ENCODE data around the gene ACY1.

The ACY1 gene

GRCh38 chr3:51982838-51983577 is at the start of gene ACY1:
TSS of gene ACY1 (plus strand) at chr3:51983535. CDS start at chr3:51984065, 530 bp downstream.
- peak; percentile 41 for DNase-seq

- no peak for DNase-seq
These were observed 49.0 kb upstream of the ACY1 start for GRCh38 chr3:51934139-51934850.

DNA sequence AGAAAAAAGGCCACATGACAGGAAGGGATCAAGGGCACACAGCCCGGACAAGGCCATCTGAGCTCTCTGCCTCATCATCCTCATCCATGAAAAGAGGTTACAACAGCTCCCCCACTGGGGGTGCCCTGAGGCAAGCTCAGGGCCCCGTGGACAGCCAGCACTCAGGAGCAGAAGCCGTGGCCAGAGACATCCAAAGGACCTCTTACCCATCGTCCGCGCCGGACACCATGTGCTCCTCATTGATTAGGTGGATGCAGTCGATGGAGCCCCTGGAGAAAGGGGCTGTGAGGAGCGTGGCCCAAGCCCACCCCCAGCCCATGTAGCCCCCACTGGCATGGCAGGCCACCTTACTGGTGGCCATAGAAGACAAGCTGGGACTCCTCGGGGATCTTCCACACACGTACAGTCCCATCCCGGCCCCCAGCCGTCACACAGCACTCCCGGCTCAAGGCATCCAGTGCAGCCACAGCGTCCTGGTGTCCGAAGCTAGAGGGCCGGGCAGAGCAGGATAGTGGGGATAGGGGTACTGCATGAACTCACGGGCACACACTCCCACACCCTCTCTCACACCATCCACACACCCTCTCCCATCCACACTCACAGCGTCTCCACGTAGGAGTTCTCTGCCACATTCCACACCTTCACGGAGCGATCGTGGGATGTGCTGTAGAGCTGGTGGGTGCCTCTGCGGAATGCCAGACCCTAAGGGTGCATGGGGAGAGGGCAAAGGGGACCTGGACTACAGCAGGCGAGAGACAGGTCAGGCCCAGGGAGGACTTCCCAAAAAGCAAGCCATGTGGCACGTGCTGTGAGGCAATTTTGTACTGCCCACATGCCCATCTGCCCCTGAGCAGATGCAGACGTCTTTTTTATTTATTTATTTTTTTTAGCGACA is 48.1 kb upstream of the ACY1 start:
- DNase-seq: no peak

GRCh38 chr3:51935886-51936755 is 47.2 kb upstream of the ACY1 start:
- no peak for DNase-seq

DNA sequence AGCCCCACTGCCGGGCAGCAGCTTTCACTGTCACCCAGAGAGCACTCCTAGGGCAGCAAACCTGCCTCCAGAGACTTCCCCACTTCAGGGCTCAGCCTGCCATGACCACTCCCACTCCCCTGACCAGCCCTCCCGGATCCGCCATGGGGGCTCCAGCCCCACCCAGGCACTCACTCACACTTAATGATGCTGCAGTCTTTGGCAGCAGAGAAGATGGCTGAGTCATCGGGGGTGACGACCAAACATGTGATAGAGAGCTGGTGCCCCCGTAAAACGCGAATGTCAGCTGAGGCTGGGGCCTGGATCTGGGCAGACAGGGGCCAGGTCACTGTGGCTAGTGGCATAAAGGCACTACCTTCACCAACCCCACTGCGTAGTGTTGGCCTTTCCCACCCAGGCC is 46.3 kb upstream of the ACY1 start:
- DNase-seq: no peak

DNA sequence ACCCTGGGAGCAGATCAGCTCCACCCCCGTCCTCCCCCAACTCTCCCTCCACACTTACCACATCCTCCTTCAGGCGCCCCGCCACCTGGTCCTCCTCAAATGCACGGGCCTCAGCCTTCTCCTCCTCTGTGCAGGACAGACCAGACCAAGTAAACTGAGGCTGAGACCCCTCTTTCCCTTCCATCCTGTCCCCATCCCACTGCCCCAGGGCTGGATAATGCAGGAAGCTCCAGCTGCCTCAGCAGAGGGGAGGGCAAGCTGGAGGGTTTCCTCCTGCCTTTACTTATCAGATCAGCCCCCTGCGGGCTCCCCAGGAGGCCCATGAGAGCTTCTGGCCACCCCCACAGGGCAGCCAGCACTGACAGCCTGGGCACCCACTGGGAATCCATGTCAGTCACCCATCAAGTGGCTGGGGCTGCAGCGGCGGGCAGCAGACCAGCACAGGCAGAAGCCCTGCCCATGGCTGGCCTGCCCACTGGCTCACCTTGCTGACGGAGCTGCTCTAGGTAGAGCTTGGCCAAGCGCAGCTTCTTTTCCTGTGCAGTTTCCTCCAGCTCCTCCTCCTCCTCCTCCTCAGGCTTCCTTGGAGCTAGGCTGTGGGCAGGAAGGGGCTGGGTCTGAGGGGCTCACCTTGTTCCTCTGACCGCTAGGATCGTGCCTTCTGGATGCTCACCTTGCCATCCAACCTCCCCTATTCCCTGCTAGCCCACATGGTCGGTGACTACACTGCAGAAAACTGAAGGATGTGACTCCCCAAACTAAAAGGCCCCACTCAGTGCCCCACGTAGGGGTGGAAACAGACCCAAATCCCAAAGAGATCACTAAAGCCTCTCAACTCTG is 45.5 kb upstream of the ACY1 start:
- no peak for DNase-seq

- DNase-seq: no peak
These were observed 44.4 kb upstream of the ACY1 start for GRCh38 chr3:51938780-51939425.

GRCh38 chr3:51940648-51941462 is 42.5 kb upstream of the ACY1 start:
- DNase-seq: no peak

GRCh38 chr3:51941463-51941797 is 41.9 kb upstream of the ACY1 start:
- DNase-seq: no peak

DNA sequence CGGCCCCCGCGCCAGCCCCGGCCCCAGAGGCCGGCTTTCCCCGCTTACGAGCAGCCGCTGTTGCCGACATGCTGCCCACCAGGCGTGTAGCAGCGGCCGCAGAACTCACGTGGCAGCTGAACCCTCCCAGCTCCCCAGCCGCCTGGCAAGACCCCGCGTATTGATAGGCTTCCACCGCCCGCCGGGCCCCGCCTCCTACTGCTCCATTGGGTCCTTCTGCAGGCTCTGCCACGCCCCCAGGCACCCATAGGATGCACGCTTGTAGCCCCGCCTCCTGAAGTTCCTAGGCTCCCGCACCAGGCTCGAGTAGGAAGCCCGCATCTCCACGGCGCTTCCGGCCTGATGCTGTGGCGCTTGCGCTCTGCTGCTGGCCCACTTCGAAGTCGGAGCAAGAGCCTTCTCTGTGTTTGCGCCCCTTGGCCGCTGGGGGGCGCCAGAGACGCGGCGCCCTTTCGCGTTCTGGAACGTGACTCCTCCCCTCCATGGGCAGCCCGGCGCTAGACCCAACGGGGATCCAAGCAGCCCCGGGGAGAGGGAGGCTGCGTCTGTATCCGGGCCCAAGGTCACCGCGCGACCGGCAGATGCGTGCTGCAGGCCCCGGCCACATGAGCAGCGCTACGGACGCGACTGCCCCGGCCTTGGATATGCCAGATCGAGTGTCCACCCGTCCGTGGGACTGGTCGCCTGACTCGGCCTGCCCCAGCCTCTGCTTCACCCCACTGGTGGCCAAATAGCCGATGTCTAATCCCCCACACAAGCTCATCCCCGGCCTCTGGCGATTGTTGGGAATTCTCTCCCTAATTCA is 41.3 kb upstream of the ACY1 start, which contains the start of the genes PARP3 and RRP9:
PARP3 (plus strand) TSS at position 566 of the 805 bp plus-strand sequence. CDS start 993 bp downstream, outside the sequence.
RRP9 (minus strand) TSS at position 107 of the 805 bp plus-strand sequence; CDS start at position 70, 37 bp downstream.
- peak; percentile 95 for DNase-seq

DNA sequence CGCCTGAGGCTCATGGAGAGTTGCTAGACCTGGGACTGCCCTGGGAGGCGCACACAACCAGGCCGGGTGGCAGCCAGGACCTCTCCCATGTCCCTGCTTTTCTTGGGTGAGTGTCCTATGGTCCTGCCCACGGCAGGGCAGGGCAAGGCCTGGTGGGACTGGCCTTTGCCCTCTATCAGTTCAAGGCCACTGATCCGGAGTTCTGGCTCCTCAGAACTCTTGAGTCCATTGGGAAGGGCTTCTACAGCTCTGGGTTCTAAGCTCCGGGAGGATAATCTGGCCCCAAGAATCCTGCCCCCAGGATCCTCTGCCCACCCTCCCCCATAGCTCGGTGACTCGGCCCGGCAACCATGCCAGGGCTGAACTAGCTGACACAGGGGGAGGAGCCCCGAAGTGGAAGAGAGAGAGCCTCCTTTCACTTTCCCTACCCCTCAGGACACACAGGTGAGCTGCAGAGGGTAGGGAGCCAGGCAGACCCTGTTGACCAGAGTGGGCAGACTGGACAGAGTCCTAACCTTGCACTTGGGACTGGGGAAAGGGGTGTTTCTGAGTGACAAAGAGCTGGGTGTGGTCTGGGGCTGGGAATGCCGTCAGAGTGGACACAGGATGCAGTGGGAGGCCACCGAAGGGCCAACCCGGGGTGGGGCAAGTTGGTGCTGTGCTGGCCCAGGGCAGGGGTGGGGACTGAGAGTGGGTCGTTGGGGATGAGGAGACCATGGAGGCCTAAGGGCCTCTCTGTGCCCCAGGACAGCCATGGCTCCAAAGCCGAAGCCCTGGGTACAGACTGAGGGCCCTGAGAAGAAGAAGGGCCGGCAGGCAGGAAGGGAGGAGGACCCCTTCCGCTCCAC is 40.5 kb upstream of the ACY1 start:
- no peak for DNase-seq

DNA sequence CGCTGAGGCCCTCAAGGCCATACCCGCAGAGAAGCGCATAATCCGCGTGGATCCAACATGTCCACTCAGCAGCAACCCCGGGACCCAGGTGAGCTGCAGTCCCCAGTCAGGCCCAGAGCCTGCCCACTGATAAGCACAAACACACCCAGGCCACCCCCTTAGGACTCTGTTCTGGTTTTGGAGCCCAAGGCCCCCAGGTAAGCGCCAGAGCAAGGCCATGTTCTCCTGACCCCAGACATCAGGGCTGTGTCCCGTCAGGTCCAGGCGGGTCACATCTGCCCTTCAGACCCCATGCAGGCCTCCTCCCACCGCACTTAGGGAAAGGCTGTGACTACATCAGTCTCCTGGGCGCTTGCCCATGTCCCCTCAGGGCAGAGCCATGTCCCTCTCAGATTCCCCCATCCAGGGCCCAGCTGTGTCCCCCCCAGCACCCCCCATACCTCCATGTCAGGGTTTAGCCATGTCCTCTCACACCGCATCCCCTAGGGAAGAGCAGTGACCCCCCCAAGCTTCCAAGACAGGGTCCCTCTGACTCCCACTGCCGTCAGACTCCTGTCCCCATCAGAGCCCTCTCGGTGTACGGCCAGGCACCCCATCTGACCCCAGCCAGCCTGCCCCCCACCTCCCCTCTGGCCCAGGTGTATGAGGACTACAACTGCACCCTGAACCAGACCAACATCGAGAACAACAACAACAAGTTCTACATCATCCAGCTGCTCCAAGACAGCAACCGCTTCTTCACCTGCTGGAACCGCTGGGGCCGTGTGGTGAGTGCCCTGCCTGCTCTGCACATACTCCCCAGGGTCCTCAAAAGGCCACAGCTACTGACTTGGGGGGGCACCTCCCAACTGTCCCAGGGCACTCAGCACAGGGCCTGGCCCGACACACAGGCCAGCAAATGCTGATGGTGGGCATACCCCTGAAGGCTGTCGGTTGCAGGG is 39.6 kb upstream of the ACY1 start:
- DNase-seq: no peak

DNA sequence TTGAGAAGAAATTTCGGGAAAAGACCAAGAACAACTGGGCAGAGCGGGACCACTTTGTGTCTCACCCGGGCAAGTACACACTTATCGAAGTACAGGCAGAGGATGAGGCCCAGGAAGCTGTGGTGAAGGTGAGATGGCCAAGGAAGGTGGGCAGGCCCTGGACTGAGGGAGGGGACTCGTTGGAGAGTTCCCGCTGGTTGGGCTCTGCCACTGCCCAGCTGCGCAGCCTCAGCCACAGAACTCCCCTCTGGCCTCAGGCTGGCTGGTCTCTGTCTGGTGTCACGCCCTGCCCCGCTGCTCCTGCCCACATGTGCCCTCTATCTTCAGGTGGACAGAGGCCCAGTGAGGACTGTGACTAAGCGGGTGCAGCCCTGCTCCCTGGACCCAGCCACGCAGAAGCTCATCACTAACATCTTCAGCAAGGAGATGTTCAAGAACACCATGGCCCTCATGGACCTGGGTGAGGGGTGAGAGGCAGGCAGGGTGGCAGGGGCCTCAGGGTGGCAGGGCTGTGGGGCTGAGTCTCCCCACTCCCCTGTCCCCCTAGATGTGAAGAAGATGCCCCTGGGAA is 38.8 kb upstream of the ACY1 start:
- no peak for DNase-seq

GRCh38 chr3:51945031-51945840 is 38.1 kb upstream of the ACY1 start:
- no peak for DNase-seq

DNA sequence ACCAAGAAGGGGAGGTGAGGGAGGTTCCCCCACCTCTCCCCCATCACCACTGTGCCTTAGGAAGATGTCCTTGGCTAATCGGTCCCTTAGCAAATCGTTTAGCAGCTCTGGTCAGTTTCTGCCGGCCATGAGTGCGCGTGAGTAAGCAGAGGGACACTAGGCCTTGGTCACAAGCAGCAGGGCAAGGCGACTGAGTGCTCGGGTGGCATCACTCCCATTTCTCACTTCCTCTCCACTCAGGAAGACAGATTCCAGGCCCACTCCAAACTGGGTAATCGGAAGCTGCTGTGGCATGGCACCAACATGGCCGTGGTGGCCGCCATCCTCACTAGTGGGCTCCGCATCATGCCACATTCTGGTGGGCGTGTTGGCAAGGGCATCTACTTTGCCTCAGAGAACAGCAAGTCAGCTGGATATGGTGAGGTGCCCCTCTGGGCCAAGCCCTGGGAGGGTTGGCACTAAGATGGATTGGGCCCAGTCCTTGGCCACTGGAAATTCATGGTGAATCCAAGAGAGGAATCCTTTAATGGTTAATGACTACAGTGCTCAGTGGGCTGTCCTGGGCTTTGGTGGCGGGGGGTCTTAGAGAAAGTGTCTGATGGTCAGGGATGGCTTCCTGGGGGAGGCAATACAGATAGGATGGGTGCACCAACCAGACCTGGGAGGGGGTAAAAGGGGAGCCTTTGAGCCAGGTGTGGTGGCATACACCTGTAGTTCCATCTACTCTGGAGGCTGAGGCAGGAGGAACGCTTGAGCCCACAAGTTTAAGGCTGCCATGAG is 37.2 kb upstream of the ACY1 start:
- DNase-seq: no peak
